Neural progenitor cell (in vitro differentiated cells): ENCODE results near the gene NFE2L1. TPM values are rescaled to one million over a fixed set of nuclear protein-coding genes. Genes with fewer than 3 reads are reported as not detected.
A peak's percentile ranks its signal among the peaks of the same experiment; 100 is the strongest.

ENCODE experiments used
- DNase-seq: peaks from one replicate; pipeline ENCODE4 v3.0.0-alpha.2; 2016; ENCODE audit warnings: low spot score
- H2AFZ ChIP-seq: fragments of 200-600 bp; sonication (generic); replicated peaks from 2 replicates; pipeline ENCODE4 v1.6.1; 2016; ENCODE audit warnings: antibody characterized with exemption
- H3F3A ChIP-seq: fragments of 200-600 bp; sonication (generic); 2 replicates; pipeline ENCODE4 v1.6.1; 2016; ENCODE audit warnings: antibody characterized with exemption, low read depth
- H3K27ac ChIP-seq: fragments of 200-600 bp; sonication (generic); 2 replicates; pipeline ENCODE4 v1.5.1; 2016; ENCODE audit warnings: mild to moderate bottlenecking
- H3K27me3 ChIP-seq: fragments of 200-600 bp; sonication (generic); 2 replicates; pipeline ENCODE4 v1.6.1; 2016; ENCODE audit warnings: mild to moderate bottlenecking, moderate library complexity
- H3K36me3 ChIP-seq: fragments of 200-600 bp; sonication (generic); 2 replicates; pipeline ENCODE4 v1.5.1; 2016
- H3K4me1 ChIP-seq: fragments of 200-600 bp; sonication (generic); 2 replicates; pipeline ENCODE4 v1.6.1; 2016; ENCODE audit warnings: mixed run types
- H3K4me2 ChIP-seq: fragments of 200-600 bp; sonication (generic); 2 replicates; pipeline ENCODE4 v1.6.1; 2016
- H3K4me3 ChIP-seq: fragments of 200-600 bp; sonication (generic); 2 replicates; pipeline ENCODE4 v1.5.1; 2016
- H3K79me2 ChIP-seq: fragments of 200-600 bp; sonication (generic); 2 replicates; pipeline ENCODE4 v1.6.1; 2016; ENCODE audit warnings: low read depth
- H3K9ac ChIP-seq: fragments of 200-600 bp; sonication (generic); 2 replicates; pipeline ENCODE4 v1.6.1; 2016
- H3K9me3 ChIP-seq: fragments of 200-600 bp; sonication (generic); 2 replicates; pipeline ENCODE4 v1.5.1; 2016; ENCODE audit warnings: low read depth
- H4K20me1 ChIP-seq: fragments of 200-600 bp; sonication (generic); 2 replicates; pipeline ENCODE4 v1.6.1; 2016; ENCODE audit warnings: low read depth
- H3K27ac Mint-ChIP-seq: 3 replicates; pipeline ENCODE4 v1.8.0; 2021; ENCODE audit warnings: mixed read lengths
- H3K27me3 Mint-ChIP-seq: 2 replicates; pipeline ENCODE4 v1.8.0; 2022; ENCODE audit warnings: low read depth, mild to moderate bottlenecking, inconsistent platforms, moderate library complexity, mixed read lengths; ENCODE audit not compliant: insufficient read depth
- H3K36me3 Mint-ChIP-seq: 3 replicates; pipeline ENCODE4 v1.8.0; 2021; ENCODE audit warnings: mixed read lengths
- H3K4me1 Mint-ChIP-seq: 3 replicates; pipeline ENCODE4 v1.8.0; 2021; ENCODE audit warnings: mixed read lengths
- H3K4me3 Mint-ChIP-seq: 3 replicates; pipeline ENCODE4 v1.8.0; 2021; ENCODE audit warnings: mild to moderate bottlenecking, moderate library complexity, mixed read lengths
- H3K9me3 Mint-ChIP-seq: 3 replicates; pipeline ENCODE4 v1.8.0; 2020; ENCODE audit warnings: mixed read lengths
- EZH2 ChIP-seq: fragments of 200-600 bp; sonication (generic); IDR thresholded peaks from 2 replicates; pipeline ENCODE4 v1.6.1; 2017; ENCODE audit warnings: antibody characterized with exemption, mild to moderate bottlenecking, moderate library complexity
- EZH2phosphoT487 ChIP-seq: fragments of 200-600 bp; sonication (generic); IDR thresholded peaks from 2 replicates; pipeline ENCODE4 v1.6.1; 2017; ENCODE audit warnings: antibody characterized with exemption
- total RNA-seq: library from RNA; depleted of rRNA; stranded (reverse); fragments of >200 nt; gene quantifications from 2 replicates; pipeline ENCODE4 v1.2.3, GENCODE V29; 2015; ENCODE audit warnings: low replicate concordance
- TF ChIP-seq, protein P1 (sequence below): fragments of 200-600 bp; sonication (generic); IDR thresholded peaks from 2 replicates; pipeline ENCODE4 v1.5.1; 2017; ENCODE audit warnings: antibody characterized with exemption, mild to moderate bottlenecking

NFE2L1 gene
- total RNA-seq, 1 donor from 2014 or later = 104 TPM

DNA sequence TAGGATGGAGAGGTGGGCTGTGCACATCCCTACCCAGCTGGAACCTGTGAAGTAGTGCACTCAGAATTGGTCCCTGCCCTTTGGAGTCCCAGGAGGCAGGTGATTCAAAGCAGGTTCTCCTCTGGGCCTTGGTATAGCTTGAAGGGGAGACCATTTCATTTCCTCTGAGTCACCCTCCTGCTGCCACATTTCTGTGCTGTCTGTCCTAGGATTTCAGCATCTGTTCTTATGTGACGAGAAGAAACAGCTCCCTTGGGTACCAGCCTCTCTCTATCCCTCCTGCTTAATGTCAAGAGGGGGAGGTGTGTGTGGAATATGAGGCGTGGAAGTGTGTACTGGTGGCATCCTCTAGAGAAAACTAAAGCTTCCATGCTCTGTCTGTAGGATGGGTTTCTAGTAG lies 5.0 kb upstream of the NFE2L1 start:
- H3K36me3 Mint-ChIP-seq = peaks cover 5% of the 10 kb centered on the region
- H3K4me3 Mint-ChIP-seq = no peak overlapping the region
- Histone ChIP-seq H3F3A (peaks cover 6% of the 10 kb centered on the region), H3K4me2 (no peak overlapping the region), H3K4me1 (peaks cover 5% of the 10 kb centered on the region), H3K9ac (no peak overlapping the region), H3K27ac (no peak overlapping the region), H3K27me3 (peaks cover 17% of the 10 kb centered on the region), H4K20me1 (no peaks in the 10 kb centered on the region), H3K79me2 (peaks cover 17% of the 10 kb centered on the region), H3K4me3 (no peak overlapping the region), H3K9me3 (no peaks in the 10 kb centered on the region), H3K36me3 (no peaks in the 10 kb centered on the region), H2AFZ (no peak overlapping the region)
- H3K27ac Mint-ChIP-seq = no peak overlapping the region
- TF ChIP-seq, protein P1, sequence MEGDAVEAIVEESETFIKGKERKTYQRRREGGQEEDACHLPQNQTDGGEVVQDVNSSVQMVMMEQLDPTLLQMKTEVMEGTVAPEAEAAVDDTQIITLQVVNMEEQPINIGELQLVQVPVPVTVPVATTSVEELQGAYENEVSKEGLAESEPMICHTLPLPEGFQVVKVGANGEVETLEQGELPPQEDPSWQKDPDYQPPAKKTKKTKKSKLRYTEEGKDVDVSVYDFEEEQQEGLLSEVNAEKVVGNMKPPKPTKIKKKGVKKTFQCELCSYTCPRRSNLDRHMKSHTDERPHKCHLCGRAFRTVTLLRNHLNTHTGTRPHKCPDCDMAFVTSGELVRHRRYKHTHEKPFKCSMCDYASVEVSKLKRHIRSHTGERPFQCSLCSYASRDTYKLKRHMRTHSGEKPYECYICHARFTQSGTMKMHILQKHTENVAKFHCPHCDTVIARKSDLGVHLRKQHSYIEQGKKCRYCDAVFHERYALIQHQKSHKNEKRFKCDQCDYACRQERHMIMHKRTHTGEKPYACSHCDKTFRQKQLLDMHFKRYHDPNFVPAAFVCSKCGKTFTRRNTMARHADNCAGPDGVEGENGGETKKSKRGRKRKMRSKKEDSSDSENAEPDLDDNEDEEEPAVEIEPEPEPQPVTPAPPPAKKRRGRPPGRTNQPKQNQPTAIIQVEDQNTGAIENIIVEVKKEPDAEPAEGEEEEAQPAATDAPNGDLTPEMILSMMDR = no peak
- no peak for TF ChIP-seq EZH2
- no peak for TF ChIP-seq EZH2phosphoT487
- H3K9me3 Mint-ChIP-seq = no peaks in the 10 kb centered on the region
- no peak for DNase-seq
- peaks cover 21% of the 10 kb centered on the region for H3K4me1 Mint-ChIP-seq
- peaks cover 4% of the 10 kb centered on the region for H3K27me3 Mint-ChIP-seq

DNA sequence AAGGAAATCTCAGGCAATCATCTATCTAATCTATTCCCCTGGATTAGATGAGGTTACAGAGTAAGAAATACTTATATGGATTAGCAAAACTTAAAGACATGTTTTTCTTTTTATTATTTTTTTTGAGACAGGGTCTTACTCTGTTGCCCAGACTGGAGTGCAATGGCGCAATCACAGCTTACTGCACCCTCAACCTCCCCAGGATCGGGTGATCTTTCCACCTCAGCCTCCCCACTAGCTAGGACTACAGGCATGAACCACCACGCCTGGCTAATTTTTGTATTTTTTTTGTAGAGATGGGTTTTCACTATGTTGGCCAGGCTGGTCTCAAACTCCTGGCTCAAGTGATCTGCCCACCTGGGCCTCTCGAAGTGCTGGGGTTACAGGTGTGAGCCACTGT lies 3.3 kb upstream of the NFE2L1 start:
- TF ChIP-seq, protein P1 = no peak
- TF ChIP-seq EZH2 = no peak
- TF ChIP-seq EZH2phosphoT487 = no peak
- H3K27ac ChIP-seq = no peak overlapping the region

DNA sequence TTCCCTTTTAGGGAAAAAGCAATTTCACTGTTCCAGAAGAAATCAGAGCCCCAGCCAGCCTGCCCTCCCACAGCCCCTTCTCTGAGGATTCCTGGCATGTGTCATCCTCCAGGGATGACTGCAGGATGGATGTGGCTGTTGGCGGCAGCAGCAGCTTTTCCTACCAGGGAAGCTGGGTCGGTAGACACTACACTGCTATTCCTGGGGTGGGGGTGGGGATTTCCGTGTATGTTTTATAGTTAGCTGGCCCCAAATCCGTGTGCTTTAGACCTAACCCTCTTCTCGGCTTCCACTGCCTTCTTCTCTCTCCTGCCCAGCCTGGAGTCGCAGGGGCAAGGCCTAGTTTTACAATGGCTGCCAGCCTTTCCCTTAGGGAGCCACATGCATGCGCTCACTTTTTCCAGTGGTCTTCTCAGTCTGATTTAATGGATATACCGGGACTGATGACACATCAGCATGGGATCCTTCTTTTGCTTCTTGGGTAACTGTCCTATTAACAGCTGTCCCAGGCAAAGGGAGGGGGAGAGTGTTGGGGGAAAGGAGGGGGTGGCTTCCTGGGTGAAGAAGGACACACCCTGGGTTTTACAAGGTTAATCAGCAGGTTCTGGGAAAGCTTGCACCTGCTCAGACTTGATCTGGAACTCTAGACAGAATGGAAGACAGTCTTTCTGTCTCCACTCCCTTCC lies 2.7 kb upstream of the NFE2L1 start:
- no peak overlapping the region for H3K4me3 ChIP-seq
- TF ChIP-seq, protein P1 = no peak
- no peak for TF ChIP-seq EZH2
- TF ChIP-seq EZH2phosphoT487 = no peak
- peaks cover 18% of the 10 kb centered on the region for H4K20me1 ChIP-seq
- no peak overlapping the region for H3K9ac ChIP-seq
- no peaks in the 10 kb centered on the region for H3K9me3 ChIP-seq
- Mint-ChIP-seq H3K9me3 (no peaks in the 10 kb centered on the region), H3K4me3 (peak overlapping the region; percentile 100), H3K36me3 (peaks cover 8% of the 10 kb centered on the region), H3K4me1 (peaks cover 34% of the 10 kb centered on the region), H3K27me3 (no peaks in the 10 kb centered on the region), H3K27ac (peak overlapping the region; percentile 72)
- H3K36me3 ChIP-seq = no peaks in the 10 kb centered on the region
- H3K79me2 ChIP-seq = peaks cover 38% of the 10 kb centered on the region
- peaks cover 16% of the 10 kb centered on the region for H3K4me1 ChIP-seq
- no peak for DNase-seq
- H3K4me2 ChIP-seq = no peak overlapping the region
- H3F3A ChIP-seq = peaks cover 19% of the 10 kb centered on the region
- no peak overlapping the region for H3K27ac ChIP-seq
- no peak overlapping the region for H2AFZ ChIP-seq
- no peaks in the 10 kb centered on the region for H3K27me3 ChIP-seq

More for the DNA sequence above, 3.3 kb upstream of the NFE2L1 start:
- H3K4me1 Mint-ChIP-seq = peaks cover 28% of the 10 kb centered on the region
- no peak overlapping the region for H3K27ac Mint-ChIP-seq
- no peak overlapping the region for H3K4me3 Mint-ChIP-seq
- H3K9me3 Mint-ChIP-seq = no peaks in the 10 kb centered on the region
- peaks cover 13% of the 10 kb centered on the region for H3K4me1 ChIP-seq
- peaks cover 5% of the 10 kb centered on the region for H3K36me3 Mint-ChIP-seq
- peaks cover under 1% of the 10 kb centered on the region for H3K27me3 ChIP-seq
- no peak for DNase-seq
- no peaks in the 10 kb centered on the region for H3K36me3 ChIP-seq
- no peak overlapping the region for H3K4me3 ChIP-seq
- peaks cover 12% of the 10 kb centered on the region for H4K20me1 ChIP-seq
- no peaks in the 10 kb centered on the region for H3K9me3 ChIP-seq
- no peak overlapping the region for H2AFZ ChIP-seq
- H3K9ac ChIP-seq = no peak overlapping the region
- peaks cover 32% of the 10 kb centered on the region for H3K79me2 ChIP-seq
- no peak overlapping the region for H3K4me2 ChIP-seq
- peaks cover 12% of the 10 kb centered on the region for H3F3A ChIP-seq
- H3K27me3 Mint-ChIP-seq = no peaks in the 10 kb centered on the region
